Measurements from ENCODE around the gene SCAP.
A peak's percentile ranks its signal among the peaks of the same experiment; 100 is the strongest.

Gene SCAP

GRCh38 chr3:47431225-47431624, 44.5 kb downstream of the SCAP start:
- no peak for DNase-seq (ENCODE audit: low spot score)

GRCh38 chr3:47430606-47431005, 45.1 kb downstream of the SCAP start:
- DNase-seq (ENCODE audit: low spot score): no peak

- DNase-seq (ENCODE audit: low spot score): no peak
Observed at GRCh38 chr3:47429476-47430270, 46.1 kb downstream of the SCAP start.

GRCh38 chr3:47428662-47429061, 47.1 kb downstream of the SCAP start:
- DNase-seq (ENCODE audit: low spot score): no peak

GRCh38 chr3:47427866-47428265, 47.9 kb downstream of the SCAP start:
- no peak for DNase-seq (ENCODE audit: low spot score)

GRCh38 chr3:47425959-47426358, 49.8 kb downstream of the SCAP start:
- no peak for DNase-seq (ENCODE audit: low spot score)

- no peak for DNase-seq (ENCODE audit: low spot score)
Observed at GRCh38 chr3:47425383-47425778, 50.4 kb downstream of the SCAP start.

GRCh38 chr3:47424434-47425382, 51.0 kb downstream of the SCAP start:
- no peak for DNase-seq (ENCODE audit: low spot score)

- no peak for DNase-seq (ENCODE audit: low spot score)
Observed at GRCh38 chr3:47423548-47424145, 52.1 kb downstream of the SCAP start.

- no peak for DNase-seq (ENCODE audit: low spot score)
Observed at GRCh38 chr3:47422743-47423142, 53.0 kb downstream of the SCAP start.

GRCh38 chr3:47421741-47422649, 53.7 kb downstream of the SCAP start:
- no peak for DNase-seq (ENCODE audit: low spot score)

- DNase-seq (ENCODE audit: low spot score): peak; percentile 72
Observed at GRCh38 chr3:47420511-47421484, 54.9 kb downstream of the SCAP start.

- no peak for DNase-seq (ENCODE audit: low spot score)
Observed at GRCh38 chr3:47420044-47420430, 55.7 kb downstream of the SCAP start.

- DNase-seq (ENCODE audit: low spot score): no peak
Observed at GRCh38 chr3:47419083-47420043, 56.4 kb downstream of the SCAP start.

GRCh38 chr3:47418167-47419082, 57.3 kb downstream of the SCAP start:
- DNase-seq (ENCODE audit: low spot score): no peak

GRCh38 chr3:47416041-47416440, 59.7 kb downstream of the SCAP start:
- DNase-seq (ENCODE audit: low spot score): no peak

- DNase-seq (ENCODE audit: low spot score): no peak
Observed at GRCh38 chr3:47414666-47415587, 60.8 kb downstream of the SCAP start.

Measured in LoVo (cell line).